PFSK-1 (cell line): Measurements from ENCODE around the gene TMEM131.

Experiments
- FOXP2 ChIP-seq: optimal IDR thresholded peaks from 2 replicates; pipeline ENCODE3; 2011; ENCODE audit warnings: borderline replicate concordance, control low read depth, inconsistent platforms; ENCODE audit not compliant: insufficient read depth; ENCODE audit errors: extremely low read length, extremely low read depth
- POLR2AphosphoS5 ChIP-seq: IDR thresholded peaks from 2 replicates; pipeline ENCODE4 v1.6.1; 2012; ENCODE audit warnings: low read depth, mild to moderate bottlenecking, control low read depth, low read length, moderate library complexity
- REST ChIP-seq, 2 experiments: IDR thresholded peaks; 2 replicates each; pipeline versions ENCODE4 v1.6.1 to v1.8.0; 2011 to 2012; ENCODE audit warnings: low read depth in 2 of 2, low read length in 2 of 2, control low read depth in 1 of 2, inconsistent platforms in 1 of 2, mild to moderate bottlenecking in 1 of 2, moderate library complexity in 1 of 2; ENCODE audit not compliant: insufficient read depth in 1 of 2
- SIN3A ChIP-seq: IDR thresholded peaks from 2 replicates; pipeline ENCODE4 v1.6.1; 2012; ENCODE audit warnings: mild to moderate bottlenecking, low read length, moderate library complexity, borderline replicate concordance; ENCODE audit not compliant: insufficient read depth
- TAF1 ChIP-seq: IDR thresholded peaks from 2 replicates; pipeline ENCODE4 v1.6.1; 2012; ENCODE audit warnings: low read length, control low read depth, borderline replicate concordance; ENCODE audit not compliant: insufficient read depth

DNA sequence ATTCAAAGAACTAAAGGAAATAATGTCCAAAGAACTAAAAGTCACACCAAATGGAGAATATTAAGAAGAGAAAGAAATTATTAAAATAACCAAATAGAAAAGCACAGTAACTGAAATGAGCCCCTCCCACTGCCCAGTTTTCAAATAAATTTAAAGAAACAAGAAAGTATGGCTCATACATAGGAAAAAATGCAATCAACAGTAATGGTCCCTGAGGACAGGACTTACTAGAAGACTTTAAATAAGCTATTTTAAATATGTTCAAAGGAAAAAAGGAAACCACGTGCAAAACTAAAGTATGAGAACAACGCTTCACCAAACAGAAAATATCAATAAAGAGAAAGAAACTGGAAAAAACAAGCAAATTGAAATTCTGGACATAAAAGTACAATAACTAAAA, 58.9 kb downstream of the TMEM131 start:
- TF ChIP-seq SIN3A (no peak), POLR2AphosphoS5 (no peak), REST (IDR thresholded peaks at IDR 0.05; ENCODE audit: insufficient read depth in 1 of 2, low read depth in 2 of 2, low read length in 2 of 2) (no peak), TAF1 (no peak), FOXP2 (no peak)
